NT2/D1 (cell line): Measurements from ENCODE around the gene NPAS2.

Experiments
- SUZ12 ChIP-seq: IDR thresholded peaks from 2 replicates; pipeline ENCODE4 v1.6.1; 2011; ENCODE audit not compliant: insufficient read length, insufficient read depth; ENCODE audit errors: extremely low read depth
- YY1 ChIP-seq: IDR thresholded peaks from 2 replicates; pipeline ENCODE4 v1.6.1; 2011; ENCODE audit not compliant: insufficient read length, insufficient read depth
- ZNF274 ChIP-seq: IDR thresholded peaks from 2 replicates; pipeline ENCODE4 v1.6.1; 2011; ENCODE audit warnings: mild to moderate bottlenecking, low read depth, low read length

DNA sequence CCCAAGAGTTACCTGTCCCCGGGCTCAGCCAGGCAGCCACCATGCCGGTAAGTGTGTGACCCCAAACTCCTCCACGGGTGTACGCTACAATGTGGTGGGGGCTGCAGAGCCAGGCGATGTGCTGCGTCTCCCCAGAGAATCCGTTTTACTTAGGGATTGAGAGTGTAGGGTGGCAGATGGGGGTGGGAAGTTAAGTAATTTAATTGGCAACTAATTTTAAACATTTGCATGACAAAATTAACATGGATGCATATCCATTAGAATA, 155.5 kb downstream of the NPAS2 start:
- TF ChIP-seq SUZ12 (no peak), YY1 (no peak), ZNF274 (no peak)
